ENCODE measurements around the gene SI.

- no peak for TF ChIP-seq CTCF (IDR thresholded peaks at IDR 0.05; ENCODE audit: low read length)
- no peak for TF ChIP-seq EZH2 (optimal IDR thresholded peaks at IDR 0.05; ENCODE audit: low read depth, low read length)
- TF ChIP-seq EZH2phosphoT487 (IDR thresholded peaks at IDR 0.05; ENCODE audit: low read length): no peak
These were observed 25.3 kb upstream of the SI start for GRCh38 chr3:165103616-165104015.

All from MM.1S (cell line).